Measurements from ENCODE around the gene YARS1. TPM values are rescaled to one million over a fixed set of nuclear protein-coding genes. Genes with fewer than 3 reads are reported as not detected.
"Not testable (repeated sequence)": the region's sequence is repeated elsewhere in the genome, so short reads cannot be mapped to it uniquely, and the experiment has no call there.

Gene YARS1
- polyA plus RNA-seq, 2 of the 4 experiments (the other 2 are of a cell fraction) = 92.5 to 103 TPM

DNA sequence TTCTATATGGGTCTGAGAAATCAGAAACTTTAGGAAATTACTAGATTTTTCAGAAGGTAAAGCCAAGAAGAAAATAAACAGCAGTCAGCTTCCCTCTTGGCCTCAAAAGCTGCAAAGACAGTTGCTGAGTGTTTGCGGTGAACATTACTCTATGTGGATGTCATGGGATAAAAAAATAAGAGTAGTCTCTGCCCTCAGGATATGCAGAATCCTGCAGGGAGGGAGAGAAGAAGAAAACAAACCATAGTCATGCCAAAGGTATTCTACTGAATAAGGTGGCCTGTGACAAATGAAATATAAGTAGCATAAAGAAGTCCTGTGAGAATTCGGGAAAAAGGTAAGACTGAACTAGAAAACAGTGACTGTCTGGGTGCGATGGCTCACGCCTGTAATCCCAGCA is 19.0 kb downstream of the YARS1 start:
- DNase-seq (ENCODE audit: low read depth in 1 of 2, low spot score in 1 of 2) (no peak), FAIRE-seq (no peak), ATAC-seq (0 out of 6 replicates have a peak, but pooled peaks of 1 of the 2 experiments have one; percentile 39)
- Histone ChIP-seq H3K4me3 (no peak overlapping the region), H3K4me2 (no peak overlapping the region), H3K27ac (peak overlapping the region in 1 of 2 experiments; percentile 32; a peak in 1 of 6 replicates), H3K9me3 (no peaks in the 10 kb centered on the region), H3K4me1 (peaks cover 28% of the 10 kb centered on the region)
- no peak for TF ChIP-seq EHF (CRISPR knock-in tag; IDR thresholded peaks at IDR 0.05)
- TF ChIP-seq TFCP2L1 (CRISPR knock-in tag; IDR thresholded peaks at IDR 0.05) = no peak
- TF ChIP-seq, protein P1, sequence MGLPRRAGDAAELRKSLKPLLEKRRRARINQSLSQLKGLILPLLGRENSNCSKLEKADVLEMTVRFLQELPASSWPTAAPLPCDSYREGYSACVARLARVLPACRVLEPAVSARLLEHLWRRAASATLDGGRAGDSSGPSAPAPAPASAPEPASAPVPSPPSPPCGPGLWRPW (IDR thresholded peaks at IDR 0.05) = no peak
- TF ChIP-seq, protein P2, sequence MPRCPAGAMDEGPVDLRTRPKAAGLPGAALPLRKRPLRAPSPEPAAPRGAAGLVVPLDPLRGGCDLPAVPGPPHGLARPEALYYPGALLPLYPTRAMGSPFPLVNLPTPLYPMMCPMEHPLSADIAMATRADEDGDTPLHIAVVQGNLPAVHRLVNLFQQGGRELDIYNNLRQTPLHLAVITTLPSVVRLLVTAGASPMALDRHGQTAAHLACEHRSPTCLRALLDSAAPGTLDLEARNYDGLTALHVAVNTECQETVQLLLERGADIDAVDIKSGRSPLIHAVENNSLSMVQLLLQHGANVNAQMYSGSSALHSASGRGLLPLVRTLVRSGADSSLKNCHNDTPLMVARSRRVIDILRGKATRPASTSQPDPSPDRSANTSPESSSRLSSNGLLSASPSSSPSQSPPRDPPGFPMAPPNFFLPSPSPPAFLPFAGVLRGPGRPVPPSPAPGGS (IDR thresholded peaks at IDR 0.05) = no peak
- no peak for TF ChIP-seq KDM1A (IDR thresholded peaks at IDR 0.05; ENCODE audit: low read depth)
- no peak for TF ChIP-seq MYC (IDR thresholded peaks at IDR 0.05; ENCODE audit: borderline replicate concordance, low read length)
- ChIA-PET CTCF (no interaction called here), POLR2A (no interaction called here)
- WGBS (ENCODE audit: missing lambda C conversion rate) = 56% methylated on average over 4 of the region's 4 CpGs

- CTCF ChIA-PET = no interaction called here
- H3K4me2 ChIP-seq = no peak overlapping the region
- ATAC-seq = no peak
Measured at GRCh38 chr1:32797456-32797855, 19.7 kb downstream of the YARS1 start.

GRCh38 chr1:32795763-32796162 is 21.4 kb downstream of the YARS1 start:
- H3K27ac ChIP-seq; H3K4me3 ChIP-seq; H3K9me3 ChIP-seq; DNase-seq (ENCODE audit: low read depth in 1 of 2, low spot score in 1 of 2); FAIRE-seq; POLR2A ChIA-PET; H3K4me2 ChIP-seq; ATAC-seq; TF ChIP-seq FOSL2 (IDR thresholded peaks at IDR 0.05): not testable (repeated sequence)
- peaks cover 39% of the 10 kb centered on the region for H3K4me1 ChIP-seq
- TF ChIP-seq FOSL2 (CRISPR knock-in tag; IDR thresholded peaks at IDR 0.05) = peak; percentile 19; the same call in 1 of the 2 replicates
- WGBS (ENCODE audit: missing lambda C conversion rate) = 87% methylated on average over 4 of the region's 4 CpGs
- CTCF ChIA-PET = interaction anchor here (0.6 to 0.7 kb wide), 2 partner anchors 97 to 1247 kb away, joined by 3 read pairs; no protein-coding TSS in a partner anchor

More at GRCh38 chr1:32797456-32797855, 19.7 kb downstream of the YARS1 start:
- 80% methylated on average over 1 of the region's 1 CpG for WGBS (ENCODE audit: missing lambda C conversion rate)
- no peak overlapping the region for H3K27ac ChIP-seq
- H3K4me3 ChIP-seq = no peak overlapping the region
- DNase-seq (ENCODE audit: low read depth in 1 of 2, low spot score in 1 of 2) = no peak
- TF ChIP-seq SREBF2 (IDR thresholded peaks at IDR 0.05) = no peak
- no peak for TF ChIP-seq HOXB5 (CRISPR knock-in tag; IDR thresholded peaks at IDR 0.05)
- TF ChIP-seq EHMT2 (IDR thresholded peaks at IDR 0.05; ENCODE audit: low read depth) = no peak
- no peak for TF ChIP-seq SMC3 (IDR thresholded peaks at IDR 0.05)
- no peak for TF ChIP-seq RCOR1 (IDR thresholded peaks at IDR 0.05; ENCODE audit: low read depth, low read length)
- TF ChIP-seq, protein P3, sequence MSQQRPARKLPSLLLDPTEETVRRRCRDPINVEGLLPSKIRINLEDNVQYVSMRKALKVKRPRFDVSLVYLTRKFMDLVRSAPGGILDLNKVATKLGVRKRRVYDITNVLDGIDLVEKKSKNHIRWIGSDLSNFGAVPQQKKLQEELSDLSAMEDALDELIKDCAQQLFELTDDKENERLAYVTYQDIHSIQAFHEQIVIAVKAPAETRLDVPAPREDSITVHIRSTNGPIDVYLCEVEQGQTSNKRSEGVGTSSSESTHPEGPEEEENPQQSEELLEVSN (IDR thresholded peaks at IDR 0.05; ENCODE audit: borderline replicate concordance, low read depth) = no peak
- no peak for TF ChIP-seq CHD4 (IDR thresholded peaks at IDR 0.05; ENCODE audit: borderline replicate concordance)
- POLR2A ChIA-PET = no interaction called here
- H3K9me3 ChIP-seq = no peaks in the 10 kb centered on the region
- FAIRE-seq = no peak
- H3K4me1 ChIP-seq = peaks cover 28% of the 10 kb centered on the region

GRCh38 chr1:32791881-32792280 is 25.3 kb downstream of the YARS1 start:
- no peak for TF ChIP-seq CBX2 (IDR thresholded peaks at IDR 0.05; ENCODE audit: borderline replicate concordance, low read depth)
- TF ChIP-seq ZC3H11A (IDR thresholded peaks at IDR 0.05) = no peak
- TF ChIP-seq HDAC2 (IDR thresholded peaks at IDR 0.05) = no peak
- Histone ChIP-seq H3K4me3 (no peak overlapping the region), H3K27ac (peak overlapping the region in 1 of 2 experiments; percentile 71; a peak in 3 of 6 replicates), H3K4me1 (peaks cover 32% of the 10 kb centered on the region), H3K9me3 (no peaks in the 10 kb centered on the region), H3K4me2 (0 out of 3 replicates have a peak overlapping the region, but pooled peaks have one; percentile 2)
- no peak for FAIRE-seq
- DNase-seq (ENCODE audit: low read depth in 1 of 2, low spot score in 1 of 2) = peak; percentile 29 to 30
- 90% methylated on average over 1 of the region's 1 CpG for WGBS (ENCODE audit: missing lambda C conversion rate)
- peak; percentile 84 to 90; a peak in 5 of 6 replicates for ATAC-seq
- CTCF ChIA-PET = interaction anchor here (1.1 to 3.8 kb wide), 4 partner anchors 11 to 80 kb away, joined by 3 to 12 read pairs (median 8); no protein-coding TSS in a partner anchor
- POLR2A ChIA-PET = interaction anchor here (0.8 kb wide), 1 partner anchor 141 kb away, joined by 3 read pairs; the partner anchor contains the start of gene RBBP4

Measured in A549 (cell line).